HepG2 (cell line): ENCODE data around the gene KRTCAP2. TPM values are rescaled to one million over a fixed set of nuclear protein-coding genes. Genes with fewer than 3 reads are reported as not detected.
A peak's percentile ranks its signal among the peaks of the same experiment; 100 is the strongest.

Experiments used
- FOXC1 ChIP-seq: sonication (generic); formaldehyde crosslinking; IDR thresholded peaks from 2 replicates; pipeline ENCODE4 v1.8.0; 2022; ENCODE audit warnings: mild to moderate bottlenecking, missing genetic modification reagents, borderline replicate concordance
- IKZF4 ChIP-seq: sonication (generic); formaldehyde crosslinking; IDR thresholded peaks from 2 replicates; pipeline ENCODE4 v1.5.1; 2020; ENCODE audit warnings: borderline replicate concordance, mild to moderate bottlenecking, low read depth, missing genetic modification reagents; ENCODE audit errors: not compliant biosample characterization
- MBD4 ChIP-seq: IDR thresholded peaks from 2 replicates; pipeline ENCODE4 v1.6.1; 2012; ENCODE audit warnings: low read length, inconsistent platforms, borderline replicate concordance
- NFYB ChIP-seq: sonication (generic); formaldehyde crosslinking; IDR thresholded peaks from 2 replicates; pipeline ENCODE4 v1.4.0; 2020; ENCODE audit warnings: missing genetic modification reagents
- NR2F2 ChIP-seq: IDR thresholded peaks from 2 replicates; pipeline ENCODE4 v1.6.1; 2012; ENCODE audit warnings: low read depth, inconsistent platforms, borderline replicate concordance
- PHF20 ChIP-seq: sonication (generic); formaldehyde crosslinking; IDR thresholded peaks from 2 replicates; pipeline ENCODE4 v1.5.0; 2020; ENCODE audit warnings: mild to moderate bottlenecking, missing genetic modification reagents
- PPARG ChIP-seq: conservative IDR thresholded peaks from 2 replicates; pipeline ENCODE4 v1.6.1; 2016; ENCODE audit warnings: missing biosample characterization, missing genetic modification reagents
- REPIN1 ChIP-seq: sonication (generic); formaldehyde crosslinking; IDR thresholded peaks from 2 replicates; pipeline ENCODE4 v1.8.0; 2022; ENCODE audit warnings: missing genetic modification reagents, low read depth, mild to moderate bottlenecking, borderline replicate concordance
- SOX6 ChIP-seq, 2 experiments: fragments of 450-650 bp in 1 of 2; sonication (generic) in 1 of 2; formaldehyde crosslinking in 1 of 2; IDR thresholded peaks; 2 replicates each; pipeline versions ENCODE4 v1.4.0 to v1.6.1; 2017 to 2020; ENCODE audit warnings: antibody characterized with exemption in 1 of 2, mild to moderate bottlenecking in 1 of 2, missing genetic modification reagents in 1 of 2
- TEAD2 ChIP-seq: sonication (generic); formaldehyde crosslinking; IDR thresholded peaks from 2 replicates; pipeline ENCODE4 v1.9.0; 2021; ENCODE audit warnings: missing genetic modification reagents
- TEF ChIP-seq: sonication (generic); formaldehyde crosslinking; IDR thresholded peaks from 2 replicates; pipeline ENCODE4 v1.5.0; 2020; ENCODE audit warnings: missing genetic modification reagents
- YEATS2 ChIP-seq: sonication (generic); formaldehyde crosslinking; IDR thresholded peaks from 2 replicates; pipeline ENCODE4 v1.4.0; 2020; ENCODE audit warnings: missing genetic modification reagents, borderline replicate concordance
- ZBTB14 ChIP-seq: sonication (generic); formaldehyde crosslinking; IDR thresholded peaks from 2 replicates; pipeline ENCODE4 v1.4.0; 2020; ENCODE audit warnings: missing genetic modification reagents
- ZFP91 ChIP-seq: sonication (generic); formaldehyde crosslinking; IDR thresholded peaks from 2 replicates; pipeline ENCODE4 v1.9.0; 2022; ENCODE audit warnings: missing genetic modification reagents, mild to moderate bottlenecking, borderline replicate concordance
- ZNF124 ChIP-seq: sonication (generic); formaldehyde crosslinking; IDR thresholded peaks from 2 replicates; pipeline ENCODE4 v1.4.0; 2020; ENCODE audit warnings: missing genetic modification reagents
- ZNF160 ChIP-seq: sonication (generic); formaldehyde crosslinking; IDR thresholded peaks from 2 replicates; pipeline ENCODE4 v1.8.0; 2022; ENCODE audit warnings: mild to moderate bottlenecking, inconsistent platforms, missing genetic modification reagents
- ZNF260 ChIP-seq: sonication (generic); formaldehyde crosslinking; IDR thresholded peaks from 2 replicates; pipeline ENCODE4 v1.4.0; 2020; ENCODE audit warnings: missing genetic modification reagents, low read depth, mild to moderate bottlenecking, borderline replicate concordance
- ZNF503 ChIP-seq: sonication (generic); formaldehyde crosslinking; IDR thresholded peaks from 2 replicates; pipeline ENCODE4 v1.4.0; 2020; ENCODE audit warnings: missing genetic modification reagents
- ZNF569 ChIP-seq: sonication (generic); formaldehyde crosslinking; IDR thresholded peaks from 2 replicates; pipeline ENCODE4 v1.5.0; 2020; ENCODE audit warnings: mild to moderate bottlenecking, missing genetic modification reagents, moderate library complexity, borderline replicate concordance
- ZNF740 ChIP-seq: sonication (generic); formaldehyde crosslinking; IDR thresholded peaks from 2 replicates; pipeline ENCODE4 v1.4.0; 2020; ENCODE audit warnings: missing genetic modification reagents
- ZNF839 ChIP-seq: sonication (generic); formaldehyde crosslinking; IDR thresholded peaks from 2 replicates; pipeline ENCODE4 v1.4.0; 2020; ENCODE audit warnings: missing genetic modification reagents, mild to moderate bottlenecking, borderline replicate concordance
- polyA plus RNA-seq, 8 experiments: library from polyadenylated mRNA; depleted of rRNA in 3 of 8; stranded (reverse) in 7 of 8; unstranded in 1 of 8; fragments of >200 nt; fragmentation: Illumina TruSeq in 4 of 8; extraction: Trizol in 4 of 8; gene quantifications; 2 replicates each; pipeline versions ENCODE4 v1.2.1 to v1.2.3, GENCODE V29; 2011 to 2016; ENCODE audit warnings: low read depth in 4 of 8, missing spikeins in 1 of 8, mixed read lengths in 1 of 8; ENCODE audit not compliant: insufficient read depth in 1 of 8
- total RNA-seq, 5 experiments: library from RNA; depleted of rRNA; stranded (reverse); fragments of >200 nt; fragmentation: Illumina TruSeq; extraction: Trizol; gene quantifications; 2 replicates each; pipeline ENCODE4 v1.2.3, GENCODE V29; 2016; ENCODE audit warnings: low read depth in 1 of 5
- TF ChIP-seq, protein P1 (sequence below): sonication (generic); formaldehyde crosslinking; IDR thresholded peaks from 2 replicates; pipeline ENCODE4 v1.5.0; 2020; ENCODE audit warnings: missing genetic modification reagents

The KRTCAP2 gene
- total and polyA plus RNA-seq, 2 of the 13 experiments (the other 11 are each of a cell fraction or from before 2014, with no cell fraction given): 77.3 to 79.4 TPM

DNA sequence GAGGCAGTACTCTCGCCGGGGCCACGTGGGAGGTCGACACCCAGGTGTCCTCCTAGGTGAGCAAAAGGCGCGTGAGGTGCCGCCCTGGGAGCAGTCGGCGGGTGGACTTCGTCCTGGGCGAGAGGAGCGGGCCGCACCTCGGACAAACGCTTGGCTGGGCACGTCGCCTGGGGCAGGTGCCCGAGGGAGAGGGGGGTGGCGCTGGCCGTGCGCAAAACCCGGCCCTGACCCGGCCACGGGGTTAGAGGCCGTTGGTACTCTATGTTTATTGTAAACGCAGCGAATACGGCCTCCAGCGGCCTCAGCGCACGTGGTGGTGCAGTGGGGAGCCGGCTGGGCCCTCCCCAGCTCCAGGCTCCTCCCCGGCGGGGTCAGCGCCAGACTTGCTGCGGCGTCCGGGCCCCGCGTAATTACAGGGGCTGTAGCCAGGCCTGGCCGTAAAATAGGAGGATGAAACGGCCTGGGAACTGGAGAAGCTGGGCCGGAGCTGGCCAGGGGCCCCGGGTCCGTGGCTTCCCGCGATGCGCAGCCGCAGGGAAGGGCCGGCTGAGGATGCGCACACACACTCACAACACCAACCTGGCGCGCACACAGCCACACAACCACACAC lies 47.1 kb downstream of the KRTCAP2 start (continued):
- TF ChIP-seq NFYB: peak; percentile 51; the same call in 1 of the 2 replicates
- peak; percentile 95 for TF ChIP-seq REPIN1
- TF ChIP-seq YEATS2: no peak; the same call in 1 of the 2 replicates
- TF ChIP-seq ZNF160 (CRISPR knock-in tag): peak; percentile 75; the same call in 1 of the 2 replicates
- TF ChIP-seq SOX6 (IDR thresholded peaks at IDR 0.05): no peak
- TF ChIP-seq SOX6 (CRISPR knock-in tag; IDR thresholded peaks at IDR 0.05): peak; percentile 95
- TF ChIP-seq FOXC1 (CRISPR knock-in tag): peak; percentile 68
- TF ChIP-seq PHF20 (CRISPR knock-in tag): no peak; the same call in none of the 2 replicates
- peak; percentile 73 for TF ChIP-seq IKZF4
- peak; percentile 18; the same call in 1 of the 2 replicates for TF ChIP-seq ZBTB14
- TF ChIP-seq ZNF569 (CRISPR knock-in tag): no peak
- TF ChIP-seq TEAD2 (CRISPR knock-in tag): peak; percentile 46; the same call in 1 of the 2 replicates
- peak; percentile 45 for TF ChIP-seq ZNF124 (CRISPR knock-in tag)
- TF ChIP-seq MBD4: no peak
- peak; percentile 97 for TF ChIP-seq PPARG (CRISPR knock-in tag)
- peak; percentile 94 for TF ChIP-seq ZNF839 (CRISPR knock-in tag)
- TF ChIP-seq ZNF503 (CRISPR knock-in tag): peak; percentile 97
- TF ChIP-seq TEF (CRISPR knock-in tag): no peak; the same call in 1 of the 2 replicates
- TF ChIP-seq NR2F2: no peak
- TF ChIP-seq ZFP91 (CRISPR knock-in tag): peak; percentile 97
- peak; percentile 55 for TF ChIP-seq ZNF740
- TF ChIP-seq, protein P1, sequence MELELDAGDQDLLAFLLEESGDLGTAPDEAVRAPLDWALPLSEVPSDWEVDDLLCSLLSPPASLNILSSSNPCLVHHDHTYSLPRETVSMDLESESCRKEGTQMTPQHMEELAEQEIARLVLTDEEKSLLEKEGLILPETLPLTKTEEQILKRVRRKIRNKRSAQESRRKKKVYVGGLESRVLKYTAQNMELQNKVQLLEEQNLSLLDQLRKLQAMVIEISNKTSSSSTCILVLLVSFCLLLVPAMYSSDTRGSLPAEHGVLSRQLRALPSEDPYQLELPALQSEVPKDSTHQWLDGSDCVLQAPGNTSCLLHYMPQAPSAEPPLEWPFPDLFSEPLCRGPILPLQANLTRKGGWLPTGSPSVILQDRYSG (CRISPR knock-in tag): no peak; the same call in 1 of the 2 replicates
- no peak for TF ChIP-seq ZNF260 (CRISPR knock-in tag)
